Measurements from ENCODE around the gene USP17L20.
"Not testable (repeated sequence)": the region's sequence is repeated elsewhere in the genome, so short reads cannot be mapped to it uniquely, and the experiment has no call there.

- not testable (repeated sequence) for TF ChIP-seq POLR2AphosphoS5 (IDR thresholded peaks at IDR 0.05; ENCODE audit: low read depth, low read length); REST (IDR thresholded peaks at IDR 0.05; ENCODE audit: insufficient read depth in 1 of 2, low read depth in 2 of 2, low read length in 2 of 2); TAF1 (IDR thresholded peaks at IDR 0.05; ENCODE audit: borderline replicate concordance, insufficient read depth, low read length); SIN3A (IDR thresholded peaks at IDR 0.05; ENCODE audit: borderline replicate concordance, insufficient read depth, low read length)
Measured at GRCh38 chr4:9210357-9210756, 47.6 kb upstream of the USP17L20 start, which contains the start of gene USP17L10.
